CD4-positive, CD25-positive, alpha-beta regulatory T cell (primary cell): ENCODE measurements around the gene PABPC3. TPM values are rescaled to one million over a fixed set of nuclear protein-coding genes. Genes with fewer than 3 reads are reported as not detected.
A peak's percentile ranks its signal among the peaks of the same experiment; 100 is the strongest.

Experiments used
- ATAC-seq, 2 donors: fragments of 150-1000 bp; cut with Tn5 transposase; one replicate each; pipeline ENCODE4 v1.10.0; 2021; ENCODE audit warnings: low read depth in 2 of 2, moderate number of reproducible peaks in 2 of 2, moderate library complexity in 1 of 2
- DNase-seq, 3 donors: peaks; one replicate each; pipeline versions ENCODE4 v3.0.0 to v3.0.0-alpha.2; 2012 to 2022; ENCODE audit warnings: mixed read lengths in 1 of 3
- H3K27ac ChIP-seq: one replicate; pipeline ENCODE4 v1.7.0; 2013; ENCODE audit warnings: mild to moderate bottlenecking, low read length; ENCODE audit not compliant: insufficient read depth, poor library complexity, severe bottlenecking
- H3K27me3 ChIP-seq: one replicate; pipeline ENCODE4 v1.7.0; 2013; ENCODE audit warnings: low read length; ENCODE audit not compliant: control insufficient read depth, insufficient read depth
- H3K36me3 ChIP-seq: one replicate; pipeline ENCODE4 v1.7.0; 2013; ENCODE audit warnings: mild to moderate bottlenecking, low read length, moderate library complexity; ENCODE audit not compliant: control insufficient read depth, insufficient read depth
- H3K4me1 ChIP-seq: 2 replicates; pipeline ENCODE4 v1.7.0; 2013; ENCODE audit warnings: mild to moderate bottlenecking, low read length; ENCODE audit not compliant: insufficient read depth, control insufficient read depth, poor library complexity, severe bottlenecking
- H3K4me3 ChIP-seq: one replicate; pipeline ENCODE4 v1.7.0; 2013; ENCODE audit warnings: low read depth, mild to moderate bottlenecking, low read length, moderate library complexity
- H3K9me3 ChIP-seq, 2 experiments: 1 replicate in 1 of 2; 2 replicates in 1 of 2; pipeline ENCODE4 v1.7.0; 2013; ENCODE audit warnings: low read length in 2 of 2, mild to moderate bottlenecking in 1 of 2, moderate library complexity in 1 of 2; ENCODE audit not compliant: control insufficient read depth in 2 of 2
- H3K27ac Mint-ChIP-seq, 3 donors: one replicate each; pipeline ENCODE4 v1.8.0; 2020 to 2022; ENCODE audit warnings: mild to moderate bottlenecking in 3 of 3, mixed read lengths in 3 of 3, moderate library complexity in 2 of 3
- H3K27me3 Mint-ChIP-seq: one replicate; pipeline ENCODE4 v1.8.0; 2022; ENCODE audit warnings: mild to moderate bottlenecking, mixed read lengths
- H3K36me3 Mint-ChIP-seq: one replicate; pipeline ENCODE4 v1.8.0; 2020; ENCODE audit warnings: mixed read lengths
- H3K4me1 Mint-ChIP-seq, 4 donors: one replicate each; pipeline ENCODE4 v1.8.0; 2020 to 2022; ENCODE audit warnings: mixed read lengths in 4 of 4, mild to moderate bottlenecking in 1 of 4
- H3K4me3 Mint-ChIP-seq, 4 donors: one replicate each; pipeline ENCODE4 v1.8.0; 2020 to 2022; ENCODE audit warnings: mild to moderate bottlenecking in 4 of 4, mixed read lengths in 4 of 4, moderate library complexity in 3 of 4
- H3K9me3 Mint-ChIP-seq, 7 donors: one replicate each; pipeline ENCODE4 v1.8.0; 2020 to 2022; ENCODE audit warnings: mixed read lengths in 7 of 7, mild to moderate bottlenecking in 3 of 7, moderate library complexity in 2 of 7
- polyA plus RNA-seq, 4 donors: library from polyadenylated mRNA; unstranded; fragments of 300-500 nt; fragmentation: Illumina TruSeq; gene quantifications; one replicate each; pipeline ENCODE4 v1.2.3, GENCODE V29; 2021
- total RNA-seq: library from RNA; stranded (reverse); gene quantifications from one replicate; pipeline ENCODE4 v1.2.3, GENCODE V29; 2022

The PABPC3 gene
- total and polyA plus RNA-seq, 5 donors from 2014 or later = 0.08 to 0.22 (median 0.15) TPM

DNA sequence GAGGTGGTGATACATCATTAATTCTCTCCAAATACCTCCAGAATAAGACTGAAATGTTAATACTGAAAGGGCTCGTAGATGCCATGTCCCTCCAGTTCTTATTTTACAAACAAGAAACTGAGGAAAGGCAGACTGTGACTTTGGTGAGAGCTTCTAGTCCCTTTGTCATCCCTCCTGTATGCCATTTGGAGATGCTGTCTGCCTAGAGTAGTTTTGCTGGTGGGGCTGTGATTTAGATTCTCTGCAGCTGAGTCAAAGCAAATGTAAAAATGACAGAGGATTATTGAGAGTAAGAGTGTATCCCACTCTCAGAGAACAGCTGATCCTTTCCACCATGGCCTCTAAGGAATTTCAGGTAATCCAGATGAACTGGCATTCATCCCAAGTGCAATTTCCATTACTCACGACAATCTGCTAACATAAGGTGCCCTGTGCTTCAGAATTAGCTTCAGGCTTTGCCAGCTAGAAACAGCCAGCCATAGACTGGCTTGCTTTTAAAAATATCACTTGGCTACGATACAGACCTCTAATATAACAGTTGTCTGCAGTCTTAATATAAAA lies 16.8 kb downstream of the PABPC3 start:
- H3K4me1 ChIP-seq = no peaks in the 10 kb centered on the region
- Mint-ChIP-seq H3K9me3 (peaks cover 0 to 3% (median 0%) of the 10 kb centered on the region in 7 donors), H3K27ac (no peak overlapping the region), H3K4me1 (no peaks in the 10 kb centered on the region), H3K36me3 (no peaks in the 10 kb centered on the region), H3K27me3 (peaks cover 33% of the 10 kb centered on the region), H3K4me3 (no peak overlapping the region)
- no peak overlapping the region for H3K27ac ChIP-seq
- no peak overlapping the region for H3K4me3 ChIP-seq
- H3K27me3 ChIP-seq = peaks cover 17% of the 10 kb centered on the region
- no peaks in the 10 kb centered on the region for H3K9me3 ChIP-seq
- ATAC-seq (no peak), DNase-seq (no peak)
- no peaks in the 10 kb centered on the region for H3K36me3 ChIP-seq

DNA sequence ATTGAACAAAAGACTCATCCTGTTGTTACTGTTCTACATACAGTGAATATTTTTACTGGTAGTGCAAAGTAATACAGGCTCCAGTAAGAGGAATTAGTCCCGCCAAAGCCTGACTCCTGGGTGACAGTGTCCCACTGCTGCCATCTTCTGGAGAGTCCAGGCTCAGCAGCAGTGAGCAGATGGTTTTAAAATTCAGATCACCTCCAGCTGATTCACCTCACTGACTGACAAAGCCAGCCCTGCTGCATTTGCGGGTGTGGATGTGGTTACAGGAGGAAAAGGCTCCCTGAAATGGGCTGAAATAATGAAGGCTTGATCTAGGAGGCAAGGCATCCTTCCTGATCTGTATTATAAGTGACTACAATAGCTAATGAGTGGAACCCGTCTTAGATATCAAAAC lies 18.3 kb downstream of the PABPC3 start:
- Histone ChIP-seq H3K9me3 (no peaks in the 10 kb centered on the region), H3K36me3 (no peaks in the 10 kb centered on the region), H3K27ac (no peak overlapping the region), H3K4me1 (no peaks in the 10 kb centered on the region), H3K4me3 (no peak overlapping the region), H3K27me3 (peaks cover 22% of the 10 kb centered on the region)
- Mint-ChIP-seq H3K27ac (no peak overlapping the region), H3K4me3 (no peak overlapping the region), H3K27me3 (peaks cover 39% of the 10 kb centered on the region), H3K4me1 (no peaks in the 10 kb centered on the region), H3K36me3 (no peaks in the 10 kb centered on the region), H3K9me3 (peaks cover 0 to 2% (median 0%) of the 10 kb centered on the region in 7 donors)
- DNase-seq (peak; percentile 7 to 64 (median 18)), ATAC-seq (no peak)

DNA sequence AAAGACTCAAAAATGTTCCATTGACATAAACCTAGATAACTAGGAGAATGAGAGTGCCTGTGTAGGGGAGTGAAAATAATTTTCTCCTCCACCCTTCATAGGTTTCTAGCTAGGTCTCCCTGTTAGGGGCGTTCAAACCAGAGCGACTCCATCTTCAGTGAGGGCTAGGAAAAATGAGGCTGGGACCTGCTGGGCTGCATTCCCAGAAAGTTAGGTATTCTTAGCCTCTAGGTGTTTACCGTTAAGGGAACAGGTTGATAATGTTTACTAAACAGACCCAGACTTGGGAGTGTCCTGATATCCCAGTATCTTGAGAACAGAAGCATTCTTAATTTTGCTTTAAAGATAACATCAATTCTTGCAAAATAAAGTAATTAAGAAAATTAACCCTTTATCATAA lies 20.1 kb downstream of the PABPC3 start:
- Mint-ChIP-seq H3K27me3 (peaks cover 40% of the 10 kb centered on the region), H3K36me3 (no peaks in the 10 kb centered on the region)
- H3K9me3 ChIP-seq = no peaks in the 10 kb centered on the region

GRCh38 chr13:25117312-25117711 lies 21.4 kb downstream of the PABPC3 start:
- Histone ChIP-seq H3K4me1 (no peaks in the 10 kb centered on the region), H3K9me3 (no peaks in the 10 kb centered on the region), H3K36me3 (no peaks in the 10 kb centered on the region), H3K27ac (no peak overlapping the region), H3K4me3 (no peak overlapping the region), H3K27me3 (peaks cover 14% of the 10 kb centered on the region)
- DNase-seq (no peak), ATAC-seq (no peak)
- H3K36me3 Mint-ChIP-seq = no peaks in the 10 kb centered on the region
- H3K9me3 Mint-ChIP-seq = peaks cover 0 to 2% (median 0%) of the 10 kb centered on the region in 7 donors
- no peak overlapping the region for H3K27ac Mint-ChIP-seq
- no peak overlapping the region for H3K4me3 Mint-ChIP-seq
- peaks cover 42% of the 10 kb centered on the region for H3K27me3 Mint-ChIP-seq
- no peaks in the 10 kb centered on the region for H3K4me1 Mint-ChIP-seq

More for the DNA sequence above, 20.1 kb downstream of the PABPC3 start:
- ATAC-seq (no peak), DNase-seq (no peak)
- H3K36me3 ChIP-seq = no peaks in the 10 kb centered on the region
- no peak overlapping the region for H3K27ac ChIP-seq
- H3K4me3 ChIP-seq = no peak overlapping the region
- H3K4me1 ChIP-seq = no peaks in the 10 kb centered on the region
- H3K27me3 ChIP-seq = peaks cover 22% of the 10 kb centered on the region
- H3K9me3 Mint-ChIP-seq = peaks cover 0 to 2% (median 0%) of the 10 kb centered on the region in 7 donors
- no peak overlapping the region for H3K4me3 Mint-ChIP-seq
- no peak overlapping the region for H3K27ac Mint-ChIP-seq
- H3K4me1 Mint-ChIP-seq = no peaks in the 10 kb centered on the region

DNA sequence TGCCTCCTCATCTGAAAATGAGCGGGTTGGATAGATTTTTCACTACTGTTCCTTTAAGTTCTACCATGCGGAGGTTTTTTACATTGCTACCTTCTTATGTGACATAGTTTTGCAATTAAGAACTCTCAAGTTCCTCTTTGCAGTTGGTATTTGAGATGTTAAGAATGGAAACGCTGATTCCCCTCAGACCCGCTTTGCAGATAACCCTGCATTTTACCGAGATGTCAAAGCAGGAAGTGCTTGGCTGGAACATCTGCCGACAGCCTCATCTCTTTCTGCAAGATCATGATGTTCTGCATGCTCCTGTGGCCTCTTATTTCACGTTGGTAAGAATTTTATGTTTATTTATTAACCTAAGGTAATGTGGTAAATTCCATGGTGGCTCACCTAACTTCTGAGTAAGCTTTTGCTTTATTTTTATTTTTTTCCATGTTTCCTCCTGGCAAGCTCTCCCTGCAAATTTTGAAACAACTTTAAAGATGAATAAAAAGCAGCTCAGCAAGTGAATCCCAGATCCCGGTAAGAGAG lies 22.5 kb downstream of the PABPC3 start:
- Histone ChIP-seq H3K4me1 (no peaks in the 10 kb centered on the region), H3K27ac (no peak overlapping the region), H3K9me3 (no peaks in the 10 kb centered on the region), H3K27me3 (peaks cover 7% of the 10 kb centered on the region), H3K36me3 (no peaks in the 10 kb centered on the region), H3K4me3 (no peak overlapping the region)
- Mint-ChIP-seq H3K36me3 (no peaks in the 10 kb centered on the region), H3K4me1 (no peaks in the 10 kb centered on the region), H3K9me3 (peaks cover 0 to 6% (median 2%) of the 10 kb centered on the region in 7 donors), H3K27ac (no peak overlapping the region), H3K27me3 (peaks cover 38% of the 10 kb centered on the region), H3K4me3 (no peak overlapping the region)
- ATAC-seq (no peak), DNase-seq (peak in 1 of 3 donors; percentile 0)

DNA sequence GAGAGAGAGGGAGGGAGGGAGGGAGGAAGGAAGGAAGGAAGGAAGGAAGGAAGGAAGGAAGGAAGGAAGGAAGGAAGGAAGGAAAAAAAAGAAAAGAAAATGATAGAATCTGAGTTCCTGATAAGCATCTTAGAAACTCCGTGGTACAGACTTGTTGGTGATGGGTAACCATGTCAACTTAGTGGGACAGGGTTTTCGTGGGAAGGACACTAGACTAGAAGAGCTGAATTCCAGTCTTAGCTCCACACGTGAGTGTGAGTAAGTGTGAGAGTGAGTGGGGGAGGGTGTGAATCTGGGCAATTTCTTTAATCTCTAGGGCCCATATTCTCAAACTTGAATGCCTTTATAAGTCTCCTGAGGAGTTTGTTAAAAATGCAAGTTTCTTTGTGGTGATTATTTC lies 35.0 kb downstream of the PABPC3 start:
- Mint-ChIP-seq H3K4me1 (peaks cover 0 to 5% (median 3%) of the 10 kb centered on the region in 4 donors), H3K36me3 (no peaks in the 10 kb centered on the region), H3K27ac (no peak overlapping the region), H3K9me3 (peaks cover 1 to 9% (median 7%) of the 10 kb centered on the region in 7 donors), H3K27me3 (peaks cover 28% of the 10 kb centered on the region), H3K4me3 (no peak overlapping the region)
- H3K27me3 ChIP-seq = peaks cover 5% of the 10 kb centered on the region
- DNase-seq = no peak
- H3K9me3 ChIP-seq = no peaks in the 10 kb centered on the region
- H3K27ac ChIP-seq = no peak overlapping the region
- no peak overlapping the region for H3K4me3 ChIP-seq
- H3K36me3 ChIP-seq = no peaks in the 10 kb centered on the region
- no peak for ATAC-seq
- no peaks in the 10 kb centered on the region for H3K4me1 ChIP-seq

GRCh38 chr13:25131881-25132420 lies 36.0 kb downstream of the PABPC3 start:
- Histone ChIP-seq H3K9me3 (no peaks in the 10 kb centered on the region), H3K4me1 (no peaks in the 10 kb centered on the region), H3K27me3 (peaks cover 5% of the 10 kb centered on the region), H3K4me3 (no peak overlapping the region), H3K27ac (no peak overlapping the region), H3K36me3 (no peaks in the 10 kb centered on the region)
- no peak for ATAC-seq
- peaks cover 1 to 9% (median 3%) of the 10 kb centered on the region in 7 donors for H3K9me3 Mint-ChIP-seq
- H3K27me3 Mint-ChIP-seq = peaks cover 27% of the 10 kb centered on the region
- H3K27ac Mint-ChIP-seq = peak overlapping the region in 1 of 3 donors; percentile 41
- no peak overlapping the region for H3K4me3 Mint-ChIP-seq
- DNase-seq = no peak
- H3K36me3 Mint-ChIP-seq = no peaks in the 10 kb centered on the region
- peaks cover 0 to 4% (median under 1%) of the 10 kb centered on the region in 4 donors for H3K4me1 Mint-ChIP-seq
